Heart left ventricle (tissue), 16 donors: ENCODE measurements around the gene RAB24. TPM values are rescaled to one million over a fixed set of nuclear protein-coding genes. Genes with fewer than 3 reads are reported as not detected.
"Not testable (repeated sequence)": the region's sequence is repeated elsewhere in the genome, so short reads cannot be mapped to it uniquely, and the experiment has no call there.

Source experiments
- ATAC-seq, 4 donors: fragments of 200-7000 bp; cut with Tn5 transposase; one replicate each; pipeline ENCODE4 v1.9.1; 2020 to 2022; ENCODE audit warnings: moderate library complexity in 4 of 4, mild to moderate bottlenecking in 3 of 4, moderate number of reproducible peaks in 1 of 4
- DNase-seq, 5 donors: peaks; one replicate each; pipeline ENCODE4 v3.0.0-alpha.2; 2020
- H3K27ac ChIP-seq, 12 donors: fragments of 200-600 bp; sonication (generic) in 4 of 12; one replicate each; pipeline versions ENCODE4 v1.5.0 to v1.8.0; 2016 to 2022; ENCODE audit warnings: mild to moderate bottlenecking in 2 of 12
- H3K27me3 ChIP-seq, 9 donors: fragments of 200-600 bp; sonication (generic) in 2 of 9; one replicate each; pipeline versions ENCODE4 v1.5.1 to v1.8.0; 2016 to 2022; ENCODE audit warnings: mild to moderate bottlenecking in 3 of 9
- H3K36me3 ChIP-seq, 9 donors: fragments of 200-600 bp; sonication (generic) in 2 of 9; one replicate each; pipeline versions ENCODE4 v1.5.0 to v1.8.0; 2018 to 2022; ENCODE audit warnings: mild to moderate bottlenecking in 2 of 9
- H3K4me1 ChIP-seq, 12 donors: fragments of 200-600 bp; sonication (generic) in 4 of 12; one replicate each; pipeline versions ENCODE4 v1.5.0 to v1.8.0; 2016 to 2022; ENCODE audit warnings: mild to moderate bottlenecking in 3 of 12
- H3K4me3 ChIP-seq, 12 donors: fragments of 200-600 bp; sonication (generic) in 4 of 12; one replicate each; pipeline versions ENCODE4 v1.5.0 to v1.8.0; 2017 to 2022; ENCODE audit warnings: mild to moderate bottlenecking in 9 of 12, moderate library complexity in 4 of 12
- H3K9me3 ChIP-seq, 12 donors: fragments of 200-600 bp; sonication (generic) in 4 of 12; one replicate each; pipeline versions ENCODE4 v1.5.0 to v1.8.0; 2016 to 2022; ENCODE audit warnings: mild to moderate bottlenecking in 1 of 12
- POLR2A ChIP-seq, 2 donors: fragments of 450-650 bp; IDR thresholded peaks; one replicate each; pipeline ENCODE4 v1.6.1; 2017; ENCODE audit warnings: antibody characterized with exemption in 2 of 2, mild to moderate bottlenecking in 2 of 2, moderate library complexity in 2 of 2
- WGBS, 4 donors: extraction: QIAGEN DNeasy Blood & Tissue Kit in 2 of 4; methylation state at CpG; one replicate each; pipeline versions ENCODE4 v1.1.5 to v1.1.7; 2013 to 2018; 5-methylcytosine and 5-hydroxymethylcytosine counted together
- intact Hi-C, 10 donors: fragments of 100-400 bp; cut with DNase I; formaldehyde crosslinking; loops; one replicate each; pipeline versions ENCODE4 v1.11.1 to v1.14.2; 2022
- polyA plus RNA-seq, 2 donors: library from polyadenylated mRNA; stranded (reverse); fragments of 200-250 nt; gene quantifications; one replicate each; pipeline ENCODE4 v1.2.3, GENCODE V29; 2013
- total RNA-seq, 9 donors: library from RNA; depleted of rRNA in 2 of 9; stranded (reverse); fragments of >200 nt in 2 of 9; fragmentation: NEBNext Ultra II Directional in 3 of 9; extraction: Animal tissue kit (Norgen Biotek cat#: 25700) in 3 of 9; gene quantifications; one replicate each; pipeline versions ENCODE4 v1.1.0 to v1.2.4, GENCODE V29; 2016 to 2023
- TF ChIP-seq, protein P1 (sequence below), 12 donors: fragments of 200-600 bp; sonication (generic) in 4 of 12; IDR thresholded peaks; one replicate each; pipeline versions ENCODE4 v1.5.0 to v1.8.0; 2018 to 2022; ENCODE audit warnings: antibody characterized with exemption in 12 of 12, mild to moderate bottlenecking in 5 of 12
- donor health status: ischemic (EF 13 %, LVEDD 7.1; RV severe dilation, severe dysfunction).
- donor health status: healthy with polysubstance abuse.
- donor health status: DM: no; HTN: yes; CAD: no.
- donor health status: DM: no; HTN: no; CAD: no.
- donor health status: ischemic (EF 25% LVEDD 6.9; RV normal size, moderate dysfunction).
- donor health status: ischemic (EF 25% LVEDD 5.7; RV mildly dilated, moderate dysfunction).
- donor health status: healthy.
- donor health status: DM: yes; HTN: yes; CAD: no.
- donor health status: ischemic (EF 35%, LVEDD 5.7; RV mildly dilated, moderate dysfunction).
- donor health status: nonischemic (EF 11% LVEDD 7.7; RV severe dilation, severe dysfunction).
- donor health status: DM: yes; HTN: yes; CAD: no.
- donor health status: PGD.
- donor health status: ischemic (EF 29% LVEDD 5.4; RV normal size, mild dysfunction).
- donor health status: nonischemic (EF 23%, LVEDD 6.1; RV moderate dilation, normal function).

The RAB24 gene
- total and polyA plus RNA-seq, 11 donors = 11.6 to 28.3 (median 18.9) TPM

DNA sequence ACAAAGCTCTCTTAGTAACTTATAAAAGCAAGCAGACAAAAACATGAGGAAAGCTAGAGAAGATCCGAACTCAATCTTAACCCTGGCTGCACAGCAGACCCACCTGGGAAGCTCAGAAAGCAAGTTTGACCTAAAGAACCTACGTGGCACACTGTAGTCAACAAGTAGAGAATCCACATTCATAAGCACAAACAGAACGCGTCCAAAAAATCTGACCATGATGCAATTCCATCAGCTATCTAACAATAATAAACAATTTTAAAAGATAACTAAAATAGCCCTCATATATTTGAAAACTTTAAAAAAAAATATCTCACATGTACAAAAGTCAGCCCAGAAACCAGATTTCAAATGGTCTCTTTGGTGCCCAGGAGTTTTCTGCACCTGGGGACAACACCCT, 43.3 kb upstream of the RAB24 start:
- Histone ChIP-seq H3K4me1 (peaks cover 9 to 43% (median 22%) of the 10 kb centered on the region in 12 donors), H3K9me3 (no peaks in the 10 kb centered on the region), H3K36me3 (peaks cover 0 to 76% (median 46%) of the 10 kb centered on the region in 9 donors), H3K27me3 (no peaks in the 10 kb centered on the region), H3K27ac (no peak overlapping the region), H3K4me3 (no peak overlapping the region)
- ATAC-seq = no peak
- DNase-seq = no peak
- 73 to 88% (median 77%) methylated on average over 4 of the region's 4 CpGs for WGBS, 4 donors
- intact Hi-C loops = no loop called here
- TF ChIP-seq, protein P1, sequence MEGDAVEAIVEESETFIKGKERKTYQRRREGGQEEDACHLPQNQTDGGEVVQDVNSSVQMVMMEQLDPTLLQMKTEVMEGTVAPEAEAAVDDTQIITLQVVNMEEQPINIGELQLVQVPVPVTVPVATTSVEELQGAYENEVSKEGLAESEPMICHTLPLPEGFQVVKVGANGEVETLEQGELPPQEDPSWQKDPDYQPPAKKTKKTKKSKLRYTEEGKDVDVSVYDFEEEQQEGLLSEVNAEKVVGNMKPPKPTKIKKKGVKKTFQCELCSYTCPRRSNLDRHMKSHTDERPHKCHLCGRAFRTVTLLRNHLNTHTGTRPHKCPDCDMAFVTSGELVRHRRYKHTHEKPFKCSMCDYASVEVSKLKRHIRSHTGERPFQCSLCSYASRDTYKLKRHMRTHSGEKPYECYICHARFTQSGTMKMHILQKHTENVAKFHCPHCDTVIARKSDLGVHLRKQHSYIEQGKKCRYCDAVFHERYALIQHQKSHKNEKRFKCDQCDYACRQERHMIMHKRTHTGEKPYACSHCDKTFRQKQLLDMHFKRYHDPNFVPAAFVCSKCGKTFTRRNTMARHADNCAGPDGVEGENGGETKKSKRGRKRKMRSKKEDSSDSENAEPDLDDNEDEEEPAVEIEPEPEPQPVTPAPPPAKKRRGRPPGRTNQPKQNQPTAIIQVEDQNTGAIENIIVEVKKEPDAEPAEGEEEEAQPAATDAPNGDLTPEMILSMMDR (IDR thresholded peaks at IDR 0.05) = no peak
- TF ChIP-seq POLR2A (IDR thresholded peaks at IDR 0.05) = no peak

DNA sequence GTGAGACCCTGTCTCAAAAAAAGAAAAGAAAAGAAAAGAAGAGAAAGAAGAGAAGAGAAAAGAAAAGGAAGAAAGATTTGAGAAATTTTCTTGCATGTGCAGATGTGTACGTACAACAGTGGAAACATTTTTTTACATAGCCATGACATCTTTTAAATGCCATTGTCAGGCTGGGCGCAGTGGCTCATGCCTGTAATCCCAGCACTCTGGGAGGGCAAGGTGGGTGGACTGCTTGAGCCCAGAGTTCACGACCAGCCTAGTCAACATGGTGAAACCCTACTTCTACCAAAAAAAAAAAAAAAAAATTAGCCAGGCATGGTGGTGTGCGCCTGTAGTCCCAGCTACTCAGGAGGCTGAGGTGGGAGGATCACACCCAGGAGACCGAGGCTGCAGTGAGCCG, 41.4 kb upstream of the RAB24 start:
- H3K9me3 ChIP-seq = no peaks in the 10 kb centered on the region
- H3K36me3 ChIP-seq = peaks cover 0 to 86% (median 54%) of the 10 kb centered on the region in 9 donors
- H3K4me1 ChIP-seq = peaks cover 0 to 31% (median 10%) of the 10 kb centered on the region in 12 donors
- H3K4me3 ChIP-seq = no peak overlapping the region
- TF ChIP-seq POLR2A (IDR thresholded peaks at IDR 0.05) = no peak
- TF ChIP-seq, protein P1 (IDR thresholded peaks at IDR 0.05) = no peak
- H3K27ac ChIP-seq = no peak overlapping the region
- ATAC-seq (no peak), DNase-seq (no peak)
- H3K27me3 ChIP-seq = no peaks in the 10 kb centered on the region
- 94 to 97% (median 95%) methylated on average over 6 of the region's 6 CpGs for WGBS, 4 donors
- intact Hi-C loops = no loop called here

DNA sequence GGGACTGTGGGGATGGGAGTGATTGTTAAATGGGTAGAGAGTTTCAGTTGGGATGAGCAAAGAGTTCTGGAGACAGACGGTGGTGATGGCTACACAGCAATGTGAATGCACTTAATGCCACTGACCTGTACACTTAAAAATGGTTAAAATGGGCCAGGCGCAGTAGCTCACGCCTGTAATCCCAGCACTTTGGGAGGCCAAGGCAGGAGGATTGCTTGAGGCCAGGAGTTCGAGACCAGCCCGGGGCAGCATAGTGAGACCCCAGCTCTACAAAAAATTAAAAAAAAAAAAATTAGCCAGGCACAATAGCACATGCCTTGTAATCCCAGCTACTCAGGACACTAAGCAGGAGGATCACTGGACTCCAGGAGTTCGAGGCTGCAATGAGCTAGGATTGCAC, 40.3 kb upstream of the RAB24 start:
- intact Hi-C loops = no loop called here
- WGBS, 4 donors = 96 to 99% (median 97%) methylated on average over 6 of the region's 6 CpGs
- Histone ChIP-seq H3K4me1 (peaks cover 0 to 27% (median 6%) of the 10 kb centered on the region in 12 donors), H3K27ac (no peak overlapping the region), H3K4me3 (no peak overlapping the region), H3K27me3 (no peaks in the 10 kb centered on the region), H3K9me3 (no peaks in the 10 kb centered on the region), H3K36me3 (peaks cover 0 to 88% (median 55%) of the 10 kb centered on the region in 9 donors)
- no peak for ATAC-seq
- DNase-seq = no peak
- TF ChIP-seq, protein P1 (IDR thresholded peaks at IDR 0.05) = no peak
- TF ChIP-seq POLR2A (IDR thresholded peaks at IDR 0.05) = no peak

DNA sequence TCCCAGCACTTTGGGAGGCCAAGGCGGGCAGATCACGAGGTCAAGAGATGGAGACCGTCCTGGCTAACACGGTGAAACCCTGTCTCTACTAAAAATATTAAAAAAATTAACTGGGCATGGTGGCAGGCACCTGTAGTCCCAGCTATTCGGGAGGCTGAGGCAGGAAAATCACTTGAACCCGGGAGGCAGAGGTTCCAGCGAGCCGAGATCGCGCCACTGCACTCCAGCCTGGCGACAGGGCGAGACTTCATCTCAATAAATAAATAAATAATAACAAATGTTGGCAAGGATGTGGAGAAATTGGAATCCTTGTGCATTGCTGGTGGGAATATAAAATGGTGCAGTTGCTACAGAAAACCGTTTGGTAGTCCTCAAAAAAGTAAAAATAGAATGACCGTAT, 39.5 kb upstream of the RAB24 start:
- H3K4me3 ChIP-seq, intact Hi-C loops, DNase-seq, H3K27ac ChIP-seq, H3K27me3 ChIP-seq, H3K9me3 ChIP-seq, ATAC-seq: not testable (repeated sequence)
- Histone ChIP-seq H3K4me1 (peaks cover 0 to 21% (median 7%) of the 10 kb centered on the region in 12 donors), H3K36me3 (peaks cover 0 to 86% (median 62%) of the 10 kb centered on the region in 9 donors)
- WGBS, 4 donors = 91 to 94% (median 92%) methylated on average over 14 of the region's 14 CpGs

DNA sequence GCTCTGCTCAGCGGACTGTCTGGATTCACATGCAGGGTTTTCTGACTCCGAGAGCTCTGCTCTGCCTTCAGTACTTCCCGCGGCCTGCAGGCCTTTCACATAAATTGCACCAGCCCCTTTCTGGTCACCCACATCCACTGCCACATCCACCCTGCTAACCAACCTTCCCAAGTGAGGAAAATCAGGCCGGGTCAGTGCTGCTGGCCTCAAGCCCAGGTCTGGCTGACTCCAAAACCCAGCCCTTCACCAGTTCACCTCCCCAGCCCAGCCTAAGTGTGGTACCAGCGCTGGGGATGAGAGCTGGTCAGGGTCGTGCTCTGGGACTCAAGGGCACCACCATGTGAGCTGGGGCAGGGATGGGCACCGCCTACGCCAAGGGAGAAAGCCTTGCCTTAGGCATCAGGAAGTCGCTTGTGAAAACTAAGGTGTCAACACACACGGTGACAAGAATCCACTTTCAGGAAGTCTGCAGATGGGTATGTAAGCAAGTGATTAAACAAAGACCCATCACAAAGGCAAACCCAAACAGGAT, 35.7 kb upstream of the RAB24 start:
- no peaks in the 10 kb centered on the region for H3K9me3 ChIP-seq
- ATAC-seq (no peak), DNase-seq (no peak)
- TF ChIP-seq POLR2A (IDR thresholded peaks at IDR 0.05) = no peak
- TF ChIP-seq, protein P1 (IDR thresholded peaks at IDR 0.05) = no peak
- H3K36me3 ChIP-seq = peaks cover 0 to 90% (median 76%) of the 10 kb centered on the region in 9 donors
- H3K27ac ChIP-seq = no peak overlapping the region
- peaks cover 0 to 39% (median 19%) of the 10 kb centered on the region in 12 donors for H3K4me1 ChIP-seq
- no peak overlapping the region for H3K4me3 ChIP-seq
- no peaks in the 10 kb centered on the region for H3K27me3 ChIP-seq
- WGBS, 4 donors = 70 to 78% (median 77%) methylated on average over 11 of the region's 11 CpGs
- intact Hi-C loops = no loop called here
